Fibroblast of peridontal ligament (primary cell): ENCODE data around the gene DPY30.

Experiments
- DNase-seq: peaks from one replicate; pipeline ENCODE4 v3.0.0-alpha.2; 2010; ENCODE audit errors: extremely low read depth

Gene DPY30

GRCh38 chr2:32009516-32010256, 29.9 kb downstream of the DPY30 start:
- no peak for DNase-seq

GRCh38 chr2:32008805-32009515, 30.6 kb downstream of the DPY30 start:
- DNase-seq = peak; percentile 47

GRCh38 chr2:32007121-32007391, 32.5 kb downstream of the DPY30 start:
- DNase-seq = no peak

GRCh38 chr2:32005371-32005976, 34.1 kb downstream of the DPY30 start:
- DNase-seq = no peak

- no peak for DNase-seq
Observed at GRCh38 chr2:32003791-32004190, 35.8 kb downstream of the DPY30 start.

- DNase-seq = no peak
Observed at GRCh38 chr2:32002406-32002805, 37.2 kb downstream of the DPY30 start.

GRCh38 chr2:31999438-31999837, 40.2 kb downstream of the DPY30 start:
- no peak for DNase-seq

- DNase-seq = no peak
Observed at GRCh38 chr2:31998731-31999383, 40.7 kb downstream of the DPY30 start.

GRCh38 chr2:31997653-31998052, 42.0 kb downstream of the DPY30 start:
- DNase-seq = no peak

- no peak for DNase-seq
Observed at GRCh38 chr2:31996571-31997150, 42.9 kb downstream of the DPY30 start.

GRCh38 chr2:31992934-31993333, 46.7 kb downstream of the DPY30 start:
- no peak for DNase-seq

GRCh38 chr2:31992025-31992579, 47.5 kb downstream of the DPY30 start:
- DNase-seq = no peak

- DNase-seq = no peak
Observed at GRCh38 chr2:31989946-31990345, 49.7 kb downstream of the DPY30 start.

GRCh38 chr2:31987454-31988220, 52.0 kb downstream of the DPY30 start:
- DNase-seq = peak; percentile 73

- no peak for DNase-seq
Observed at GRCh38 chr2:31986906-31987305, 52.7 kb downstream of the DPY30 start.

GRCh38 chr2:31983762-31984467, 55.7 kb downstream of the DPY30 start:
- DNase-seq = no peak

GRCh38 chr2:31980674-31981356, 58.8 kb downstream of the DPY30 start:
- DNase-seq = peak; percentile 53

- peak; percentile 16 for DNase-seq
Observed at GRCh38 chr2:31979956-31980355, 59.6 kb downstream of the DPY30 start.

GRCh38 chr2:31979018-31979417, 60.6 kb downstream of the DPY30 start:
- no peak for DNase-seq

- no peak for DNase-seq
Observed at GRCh38 chr2:31978436-31978835, 61.2 kb downstream of the DPY30 start.
